HepG2 (cell line): ENCODE results near the gene SND1. TPM values are rescaled to one million over a fixed set of nuclear protein-coding genes. Genes with fewer than 3 reads are reported as not detected.

ENCODE experiments used
- ATAC-seq: fragments of 200-7000 bp; cut with Tn5 transposase; 3 replicates; pipeline ENCODE4 v1.9.1; 2020; ENCODE audit warnings: mild to moderate bottlenecking, moderate library complexity
- BruUV-seq: library from RNA; stranded (reverse); fragments of 400-500 nt; replicated peaks from 2 replicates; lab custom pipeline; 2021; lab: Mats Ljungman, UMichigan
- CTCF ChIA-PET: fragments of 300-600 bp; formaldehyde crosslinking; extraction: SDS; loops from one replicate; lab custom pipeline; 2021; ENCODE audit warnings: low total read pairs, inconsistent platforms, low intra/inter-chr PET ratio; lab: Yijun Ruan, JAX
- POLR2A ChIA-PET: fragments of 350-600 bp; sonication (Branson Sonifier 250); formaldehyde crosslinking; loops from one replicate; lab custom pipeline; 2020; ENCODE audit warnings: antibody characterized with exemption, inconsistent platforms; lab: Yijun Ruan, JAX
- DNase-seq: peaks from one replicate; pipeline ENCODE4 v3.0.0-alpha.2; 2015; ENCODE audit warnings: low spot score
- FAIRE-seq: peaks from 3 replicates; lab custom pipeline; 2011; peaks lifted over from hg19 to GRCh38; lab: Jason Lieb, UNC
- H2AFZ ChIP-seq: one replicate; pipeline ENCODE4 v1.6.1; 2011; ENCODE audit warnings: low read length, inconsistent platforms
- H3K27ac ChIP-seq: fragments of 300-600 bp; 3 replicates; pipeline ENCODE4 v1.8.0; 2011; ENCODE audit warnings: mixed run types, mild to moderate bottlenecking, mixed read lengths, low read length, inconsistent platforms; ENCODE audit not compliant: insufficient read depth; ENCODE audit errors: extremely low read length
- H3K27me3 ChIP-seq, 2 experiments: fragments of 200-600 bp in 1 of 2; 2 replicates in 1 of 2; 3 replicates in 1 of 2; pipeline versions ENCODE4 v1.6.0 to v1.8.0; 2011; ENCODE audit warnings: low read length in 2 of 2, mild to moderate bottlenecking in 2 of 2, moderate library complexity in 2 of 2, inconsistent platforms in 1 of 2; ENCODE audit not compliant: insufficient read depth in 2 of 2, control insufficient read depth in 1 of 2
- H3K36me3 ChIP-seq, 2 experiments: fragments of 200-600 bp in 1 of 2; replicated peaks in 1 of 2; 2 replicates in 1 of 2; 3 replicates in 1 of 2; pipeline versions ENCODE4 v1.5.1 to v1.8.0; 2011; ENCODE audit warnings: low read length in 2 of 2, inconsistent platforms in 1 of 2; ENCODE audit not compliant: insufficient read depth in 2 of 2, control insufficient read depth in 1 of 2
- H3K4me1 ChIP-seq: 2 replicates; pipeline ENCODE4 v1.5.1; 2012; ENCODE audit warnings: low read length, inconsistent platforms; ENCODE audit not compliant: insufficient read depth
- H3K4me2 ChIP-seq: 2 replicates; pipeline ENCODE4 v1.6.0; 2011; ENCODE audit warnings: low read depth, low read length, inconsistent platforms
- H3K4me3 ChIP-seq, 3 experiments: fragments of 200-600 bp in 1 of 3; sonication (generic), shearing (Covaris generic) in 1 of 3; replicated peaks in 1 of 3; 2 replicates each; pipeline ENCODE4 v1.5.1; 2011 to 2016; ENCODE audit warnings: low read length in 3 of 3, inconsistent platforms in 2 of 3, low read depth in 2 of 3, mild to moderate bottlenecking in 2 of 3, control low read depth in 1 of 3, mixed read lengths in 1 of 3; ENCODE audit not compliant: insufficient read depth in 1 of 3
- H3K79me2 ChIP-seq: one replicate; pipeline ENCODE4 v1.6.1; 2011; ENCODE audit warnings: low read length, inconsistent platforms; ENCODE audit not compliant: insufficient read depth
- H3K9ac ChIP-seq: 2 replicates; pipeline ENCODE4 v1.6.0; 2011; ENCODE audit warnings: mild to moderate bottlenecking, low read depth, low read length, inconsistent platforms; ENCODE audit not compliant: insufficient read depth
- H3K9me3 ChIP-seq: 2 replicates; pipeline ENCODE4 v1.5.1; 2012; ENCODE audit warnings: mild to moderate bottlenecking, low read length
- H4K20me1 ChIP-seq: 2 replicates; pipeline ENCODE4 v1.6.0; 2011; ENCODE audit warnings: inconsistent platforms, mild to moderate bottlenecking, low read length, moderate library complexity; ENCODE audit not compliant: insufficient read depth
- ATF7 ChIP-seq, 2 experiments: fragments of 450-650 bp in 1 of 2; sonication (generic) in 1 of 2; formaldehyde crosslinking in 1 of 2; IDR thresholded peaks; 2 replicates each; pipeline versions ENCODE4 v1.4.0 to v1.6.1; 2016 to 2020; ENCODE audit warnings: antibody characterized with exemption in 1 of 2, mild to moderate bottlenecking in 1 of 2, missing genetic modification reagents in 1 of 2
- HES4 ChIP-seq: sonication (generic); formaldehyde crosslinking; IDR thresholded peaks from 2 replicates; pipeline ENCODE4 v1.9.0; 2021; ENCODE audit warnings: mild to moderate bottlenecking, missing genetic modification reagents, borderline replicate concordance
- HNRNPK ChIP-seq: fragments of 200-400 bp; formaldehyde crosslinking; IDR thresholded peaks from 2 replicates; pipeline ENCODE4 v1.6.1; 2018; ENCODE audit warnings: low read length, low read depth, moderate library complexity, mild to moderate bottlenecking; ENCODE audit not compliant: poor library complexity, severe bottlenecking
- MIER3 ChIP-seq: IDR thresholded peaks from 2 replicates; pipeline ENCODE4 v1.6.1; 2016; ENCODE audit warnings: missing compliant biosample characterization, borderline replicate concordance
- TAF15 ChIP-seq: fragments of 200-400 bp; formaldehyde crosslinking; IDR thresholded peaks from one replicate; pipeline ENCODE4 v1.6.1; 2018; ENCODE audit warnings: mild to moderate bottlenecking, low read depth, low read length; ENCODE audit not compliant: poor library complexity, severe bottlenecking
- THAP11 ChIP-seq: IDR thresholded peaks from 2 replicates; pipeline ENCODE4 v1.6.1; 2016; ENCODE audit warnings: missing biosample characterization, missing genetic modification reagents
- ZFP36 ChIP-seq: fragments of 150-350 bp; IDR thresholded peaks from 2 replicates; pipeline ENCODE4 v1.6.1; 2018; ENCODE audit warnings: borderline replicate concordance, low read length, low read depth; ENCODE audit not compliant: partially characterized antibody
- ZNF850 ChIP-seq: sonication (generic); formaldehyde crosslinking; conservative IDR thresholded peaks from 2 replicates; pipeline ENCODE4 v1.9.0; 2021; ENCODE audit warnings: mild to moderate bottlenecking, missing genetic modification reagents
- ZNF879 ChIP-seq: sonication (generic); formaldehyde crosslinking; IDR thresholded peaks from 2 replicates; pipeline ENCODE4 v1.8.1; 2023; ENCODE audit warnings: missing genetic modification reagents
- WGBS: methylation state at CpG from one replicate; pipeline ENCODE4 v1.1.6; 2017; ENCODE audit warnings: low lambda C conversion rate; 5-methylcytosine and 5-hydroxymethylcytosine counted together
- in situ Hi-C: cut with HindIII; loops from 2 replicates; pipeline ENCODE4 v1.10.0; 2017; ENCODE audit warnings: low pct_unique_long_range_greater_than_20kb; ENCODE audit not compliant: extremely low pct_ligation_motif_present
- intact Hi-C: fragments of 100-400 bp; cut with micrococcal nuclease; formaldehyde crosslinking; loops from one replicate; pipeline ENCODE4 v1.10.0; 2022; ENCODE audit not compliant: unreplicated experiment
- polyA plus RNA-seq, 8 experiments: library from polyadenylated mRNA; depleted of rRNA in 3 of 8; stranded (reverse) in 7 of 8; unstranded in 1 of 8; fragments of >200 nt; fragmentation: Illumina TruSeq in 4 of 8; extraction: Trizol in 4 of 8; gene quantifications; 2 replicates each; pipeline versions ENCODE4 v1.2.1 to v1.2.3, GENCODE V29; 2011 to 2016; ENCODE audit warnings: low read depth in 4 of 8, missing spikeins in 1 of 8, mixed read lengths in 1 of 8; ENCODE audit not compliant: insufficient read depth in 1 of 8
- total RNA-seq, 5 experiments: library from RNA; depleted of rRNA; stranded (reverse); fragments of >200 nt; fragmentation: Illumina TruSeq; extraction: Trizol; gene quantifications; 2 replicates each; pipeline ENCODE4 v1.2.3, GENCODE V29; 2016; ENCODE audit warnings: low read depth in 1 of 5
- TF ChIP-seq, protein P1 (sequence below): sonication (generic); formaldehyde crosslinking; IDR thresholded peaks from 2 replicates; pipeline ENCODE4 v1.4.0; 2020; ENCODE audit warnings: missing genetic modification reagents; ENCODE audit errors: not compliant biosample characterization
- TF ChIP-seq, protein P2 (sequence below): IDR thresholded peaks from 2 replicates; pipeline ENCODE4 v1.6.1; 2016; ENCODE audit warnings: mild to moderate bottlenecking
- TF ChIP-seq, protein P3 (sequence below): sonication (generic); formaldehyde crosslinking; IDR thresholded peaks from 2 replicates; pipeline ENCODE4 v1.5.0; 2020; ENCODE audit warnings: missing genetic modification reagents
- TF ChIP-seq, protein P4 (sequence below): IDR thresholded peaks from 2 replicates; pipeline ENCODE4 v1.6.1; 2016
- TF ChIP-seq, protein P5 (sequence below): sonication (generic); formaldehyde crosslinking; IDR thresholded peaks from 2 replicates; pipeline ENCODE4 v1.4.0; 2020; ENCODE audit warnings: missing genetic modification reagents, borderline replicate concordance

Gene SND1
- total and polyA plus RNA-seq, 2 of the 13 experiments (the other 11 are each of a cell fraction or from before 2014, with no cell fraction given): 110 to 182 TPM

DNA sequence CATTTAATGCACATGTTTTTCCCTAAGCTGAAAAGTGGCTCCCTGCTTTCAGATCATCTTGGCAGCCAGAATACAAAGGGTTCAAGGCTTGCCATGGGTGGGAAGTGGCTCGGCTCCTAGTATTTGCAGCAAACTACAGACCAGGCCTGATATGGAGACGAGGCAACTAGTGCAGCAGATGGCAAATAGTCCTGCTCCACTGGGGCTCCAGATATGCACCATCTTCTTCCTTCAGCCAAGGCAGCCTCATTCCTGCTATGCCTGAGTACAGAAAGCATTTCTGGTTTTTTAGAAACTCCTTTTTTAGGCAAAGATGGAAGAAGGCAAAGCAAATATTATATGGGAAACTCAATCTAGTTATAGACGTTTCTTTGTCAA, 355.3 kb downstream of the SND1 start (continued):
- TF ChIP-seq, protein P1, sequence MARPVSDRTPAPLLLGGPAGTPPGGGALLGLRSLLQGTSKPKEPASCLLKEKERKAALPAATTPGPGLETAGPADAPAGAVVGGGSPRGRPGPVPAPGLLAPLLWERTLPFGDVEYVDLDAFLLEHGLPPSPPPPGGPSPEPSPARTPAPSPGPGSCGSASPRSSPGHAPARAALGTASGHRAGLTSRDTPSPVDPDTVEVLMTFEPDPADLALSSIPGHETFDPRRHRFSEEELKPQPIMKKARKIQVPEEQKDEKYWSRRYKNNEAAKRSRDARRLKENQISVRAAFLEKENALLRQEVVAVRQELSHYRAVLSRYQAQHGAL (CRISPR knock-in tag): no peak
- TF ChIP-seq, protein P2, sequence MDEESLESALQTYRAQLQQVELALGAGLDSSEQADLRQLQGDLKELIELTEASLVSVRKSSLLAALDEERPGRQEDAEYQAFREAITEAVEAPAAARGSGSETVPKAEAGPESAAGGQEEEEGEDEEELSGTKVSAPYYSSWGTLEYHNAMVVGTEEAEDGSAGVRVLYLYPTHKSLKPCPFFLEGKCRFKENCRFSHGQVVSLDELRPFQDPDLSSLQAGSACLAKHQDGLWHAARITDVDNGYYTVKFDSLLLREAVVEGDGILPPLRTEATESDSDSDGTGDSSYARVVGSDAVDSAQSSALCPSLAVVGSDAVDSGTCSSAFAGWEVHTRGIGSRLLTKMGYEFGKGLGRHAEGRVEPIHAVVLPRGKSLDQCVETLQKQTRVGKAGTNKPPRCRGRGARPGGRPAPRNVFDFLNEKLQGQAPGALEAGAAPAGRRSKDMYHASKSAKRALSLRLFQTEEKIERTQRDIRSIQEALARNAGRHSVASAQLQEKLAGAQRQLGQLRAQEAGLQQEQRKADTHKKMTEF (CRISPR knock-in tag): no peak
- no peak for TF ChIP-seq HNRNPK
- TF ChIP-seq, protein P3, sequence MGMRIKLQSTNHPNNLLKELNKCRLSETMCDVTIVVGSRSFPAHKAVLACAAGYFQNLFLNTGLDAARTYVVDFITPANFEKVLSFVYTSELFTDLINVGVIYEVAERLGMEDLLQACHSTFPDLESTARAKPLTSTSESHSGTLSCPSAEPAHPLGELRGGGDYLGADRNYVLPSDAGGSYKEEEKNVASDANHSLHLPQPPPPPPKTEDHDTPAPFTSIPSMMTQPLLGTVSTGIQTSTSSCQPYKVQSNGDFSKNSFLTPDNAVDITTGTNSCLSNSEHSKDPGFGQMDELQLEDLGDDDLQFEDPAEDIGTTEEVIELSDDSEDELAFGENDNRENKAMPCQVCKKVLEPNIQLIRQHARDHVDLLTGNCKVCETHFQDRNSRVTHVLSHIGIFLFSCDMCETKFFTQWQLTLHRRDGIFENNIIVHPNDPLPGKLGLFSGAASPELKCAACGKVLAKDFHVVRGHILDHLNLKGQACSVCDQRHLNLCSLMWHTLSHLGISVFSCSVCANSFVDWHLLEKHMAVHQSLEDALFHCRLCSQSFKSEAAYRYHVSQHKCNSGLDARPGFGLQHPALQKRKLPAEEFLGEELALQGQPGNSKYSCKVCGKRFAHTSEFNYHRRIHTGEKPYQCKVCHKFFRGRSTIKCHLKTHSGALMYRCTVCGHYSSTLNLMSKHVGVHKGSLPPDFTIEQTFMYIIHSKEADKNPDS (CRISPR knock-in tag): no peak

DNA sequence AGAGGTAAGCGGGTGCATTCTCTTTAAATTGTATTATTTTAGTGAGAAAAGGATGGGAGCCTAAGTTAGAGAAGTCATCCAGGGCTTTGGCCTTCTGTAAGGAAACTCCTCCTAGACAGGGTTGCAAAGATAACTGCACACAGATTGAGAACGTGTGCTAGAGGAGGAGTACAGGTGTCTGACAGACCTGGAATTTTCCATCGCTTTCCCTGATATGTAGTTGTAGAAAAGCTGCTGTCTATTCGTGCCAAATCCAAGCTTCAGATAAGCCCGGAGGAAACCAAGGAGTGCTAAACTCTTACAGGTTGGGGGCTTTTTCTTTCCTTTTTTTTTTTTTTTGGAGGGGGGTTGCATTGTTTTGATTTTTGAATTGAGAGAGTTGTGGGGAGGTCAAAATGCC, 356.1 kb downstream of the SND1 start:
- H3K4me3 ChIP-seq: no peak overlapping the region
- no peak for DNase-seq
- no peaks in the 10 kb centered on the region for H3K27me3 ChIP-seq
- BruUV-seq: no TSS peak
- H3K4me1 ChIP-seq: peaks cover 44% of the 10 kb centered on the region
- no peak overlapping the region for H3K27ac ChIP-seq
- peaks cover 11% of the 10 kb centered on the region for H4K20me1 ChIP-seq
- ATAC-seq: no peak
- in situ Hi-C loops (no loop called here), intact Hi-C loops (loop anchor here (10.0 kb wide), 1 partner anchor 103 kb away; no protein-coding TSS in a partner anchor)
- WGBS: 98% methylated on average over 5 of the region's 5 CpGs
- no peaks in the 10 kb centered on the region for H3K79me2 ChIP-seq
- no peak overlapping the region for H3K4me2 ChIP-seq
- CTCF ChIA-PET: no interaction called here
- FAIRE-seq: no peak
- H2AFZ ChIP-seq: no peak overlapping the region
- no peaks in the 10 kb centered on the region for H3K9me3 ChIP-seq
- no peak overlapping the region for H3K9ac ChIP-seq
- H3K36me3 ChIP-seq: peaks cover 10 to 29% of the 10 kb centered on the region in 2 experiments; a peak in 4 of 5 replicates
- POLR2A ChIA-PET: no interaction called here
- TF ChIP-seq, protein P4, sequence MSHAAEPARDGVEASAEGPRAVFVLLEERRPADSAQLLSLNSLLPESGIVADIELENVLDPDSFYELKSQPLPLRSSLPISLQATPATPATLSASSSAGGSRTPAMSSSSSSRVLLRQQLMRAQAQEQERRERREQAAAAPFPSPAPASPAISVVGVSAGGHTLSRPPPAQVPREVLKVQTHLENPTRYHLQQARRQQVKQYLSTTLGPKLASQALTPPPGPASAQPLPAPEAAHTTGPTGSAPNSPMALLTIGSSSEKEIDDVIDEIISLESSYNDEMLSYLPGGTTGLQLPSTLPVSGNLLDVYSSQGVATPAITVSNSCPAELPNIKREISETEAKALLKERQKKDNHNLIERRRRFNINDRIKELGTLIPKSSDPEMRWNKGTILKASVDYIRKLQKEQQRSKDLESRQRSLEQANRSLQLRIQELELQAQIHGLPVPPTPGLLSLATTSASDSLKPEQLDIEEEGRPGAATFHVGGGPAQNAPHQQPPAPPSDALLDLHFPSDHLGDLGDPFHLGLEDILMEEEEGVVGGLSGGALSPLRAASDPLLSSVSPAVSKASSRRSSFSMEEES: no peak
- TF ChIP-seq MIER3 (CRISPR knock-in tag) (no peak), THAP11 (no peak), ZFP36 (no peak), ZNF850 (CRISPR knock-in tag) (no peak), ZNF879 (CRISPR knock-in tag) (no peak), HES4 (CRISPR knock-in tag) (no peak), ATF7 (IDR thresholded peaks at IDR 0.05) (no peak), ATF7 (CRISPR knock-in tag; IDR thresholded peaks at IDR 0.05) (no peak), TAF15 (no peak)
- TF ChIP-seq, protein P5, sequence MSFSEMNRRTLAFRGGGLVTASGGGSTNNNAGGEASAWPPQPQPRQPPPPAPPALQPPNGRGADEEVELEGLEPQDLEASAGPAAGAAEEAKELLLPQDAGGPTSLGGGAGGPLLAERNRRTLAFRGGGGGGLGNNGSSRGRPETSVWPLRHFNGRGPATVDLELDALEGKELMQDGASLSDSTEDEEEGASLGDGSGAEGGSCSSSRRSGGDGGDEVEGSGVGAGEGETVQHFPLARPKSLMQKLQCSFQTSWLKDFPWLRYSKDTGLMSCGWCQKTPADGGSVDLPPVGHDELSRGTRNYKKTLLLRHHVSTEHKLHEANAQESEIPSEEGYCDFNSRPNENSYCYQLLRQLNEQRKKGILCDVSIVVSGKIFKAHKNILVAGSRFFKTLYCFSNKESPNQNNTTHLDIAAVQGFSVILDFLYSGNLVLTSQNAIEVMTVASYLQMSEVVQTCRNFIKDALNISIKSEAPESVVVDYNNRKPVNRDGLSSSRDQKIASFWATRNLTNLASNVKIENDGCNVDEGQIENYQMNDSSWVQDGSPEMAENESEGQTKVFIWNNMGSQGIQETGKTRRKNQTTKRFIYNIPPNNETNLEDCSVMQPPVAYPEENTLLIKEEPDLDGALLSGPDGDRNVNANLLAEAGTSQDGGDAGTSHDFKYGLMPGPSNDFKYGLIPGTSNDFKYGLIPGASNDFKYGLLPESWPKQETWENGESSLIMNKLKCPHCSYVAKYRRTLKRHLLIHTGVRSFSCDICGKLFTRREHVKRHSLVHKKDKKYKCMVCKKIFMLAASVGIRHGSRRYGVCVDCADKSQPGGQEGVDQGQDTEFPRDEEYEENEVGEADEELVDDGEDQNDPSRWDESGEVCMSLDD (CRISPR knock-in tag): no peak
